Stimulated activated CD4-positive, alpha-beta T cell treated with anti-CD3 and anti-CD28 coated beads, Interleukin-2, amount 100 ng/mL, for 24 hours (primary cell): Measurements from ENCODE around the gene PAF1.

Experiments
- DNase-seq, 2 donors: peaks; one replicate each; pipeline ENCODE4 v3.0.0-alpha.2; 2020

The PAF1 gene

GRCh38 chr19:39416152-39417120 is 25.5 kb upstream of the PAF1 start:
- DNase-seq, result no peak

GRCh38 chr19:39415111-39416046 is 24.5 kb upstream of the PAF1 start:
- DNase-seq, result no peak

GRCh38 chr19:39413911-39414608 is 23.2 kb upstream of the PAF1 start:
- no peak for DNase-seq

GRCh38 chr19:39413272-39413910 is 22.5 kb upstream of the PAF1 start:
- DNase-seq, result no peak

GRCh38 chr19:39412867-39413271 is 22.0 kb upstream of the PAF1 start:
- DNase-seq, result no peak

GRCh38 chr19:39412100-39412866 is 21.4 kb upstream of the PAF1 start, which contains the start of gene PLEKHG2:
TSS of gene PLEKHG2 (plus strand) at chr19:39412669. CDS start at chr19:39414087, 1,418 bp downstream.
- peak; percentile 97 to 99 for DNase-seq

GRCh38 chr19:39411832-39412099 is 20.9 kb upstream of the PAF1 start:
- DNase-seq, result peak; percentile 92 to 93

GRCh38 chr19:39411081-39411831 is 20.4 kb upstream of the PAF1 start:
- no peak for DNase-seq

GRCh38 chr19:39410831-39411080 is 19.9 kb upstream of the PAF1 start:
- no peak for DNase-seq

- DNase-seq, result peak; percentile 66 to 71
Observed at GRCh38 chr19:39410017-39410830, 19.3 kb upstream of the PAF1 start.

GRCh38 chr19:39409208-39410016 is 18.5 kb upstream of the PAF1 start:
- peak; percentile 73 to 83 for DNase-seq

GRCh38 chr19:39408392-39409207 is 17.7 kb upstream of the PAF1 start:
- no peak for DNase-seq

- peak; percentile 59 to 68 for DNase-seq
Observed at GRCh38 chr19:39407660-39408391, 16.9 kb upstream of the PAF1 start.

GRCh38 chr19:39407410-39407659 is 16.4 kb upstream of the PAF1 start:
- no peak for DNase-seq

- peak; percentile 84 to 87 for DNase-seq
Observed at GRCh38 chr19:39406656-39407409, 15.9 kb upstream of the PAF1 start, which contains the start of gene ZFP36. TSS of gene ZFP36 (plus strand) at chr19:39406847. CDS start at chr19:39406905, 58 bp downstream.

GRCh38 chr19:39405958-39406655 is 15.2 kb upstream of the PAF1 start:
- DNase-seq, result peak; percentile 84 to 88
